A549 (cell line): ENCODE data around the gene RPN2. TPM values are rescaled to one million over a fixed set of nuclear protein-coding genes. Genes with fewer than 3 reads are reported as not detected.

Experiments
- ATAC-seq, 2 experiments: fragments of 200-7000 bp in 1 of 2; fragments of >200 bp in 1 of 2; cut with Nextera tagmentation in 1 of 2; cut with Tn5 transposase in 1 of 2; 3 replicates each; pipeline versions ENCODE4 v1.8.0 to v1.9.1; 2018 to 2020; ENCODE audit warnings: mild to moderate bottlenecking in 1 of 2, moderate library complexity in 1 of 2
- CTCF ChIA-PET: fragments of 300-600 bp; sonication (Branson Sonifier 250); formaldehyde crosslinking; extraction: SDS; loops from one replicate; lab custom pipeline; 2021; ENCODE audit warnings: antibody characterized with exemption, inconsistent platforms; lab: Yijun Ruan, JAX
- POLR2A ChIA-PET: fragments of 350-600 bp; formaldehyde crosslinking; extraction: SDS; loops from one replicate; lab custom pipeline; 2021; ENCODE audit warnings: antibody characterized with exemption, inconsistent platforms; lab: Yijun Ruan, JAX
- DNase-seq, 2 experiments: peaks; one replicate each; pipeline versions ENCODE4 v3.0.0 to v3.0.0-alpha.2; 2011 to 2016; ENCODE audit warnings: low read depth in 1 of 2, low spot score in 1 of 2
- FAIRE-seq: peaks from 2 replicates; lab custom pipeline; 2011; peaks lifted over from hg19 to GRCh38; lab: Jason Lieb, UNC
- H3K27ac ChIP-seq, 2 experiments: fragments of >200 bp; sonication (Bioruptor Twin); formaldehyde crosslinking; 3 replicates each; pipeline ENCODE4 v1.5.1; 2016 to 2017
- H3K4me1 ChIP-seq: fragments of >200 bp; sonication (Bioruptor Twin); formaldehyde crosslinking; 3 replicates; pipeline ENCODE4 v1.6.1; 2016
- H3K4me2 ChIP-seq: fragments of >200 bp; sonication (Bioruptor Twin); formaldehyde crosslinking; 3 replicates; pipeline ENCODE4 v1.6.1; 2016
- H3K4me3 ChIP-seq: fragments of >200 bp; sonication (Bioruptor Twin); formaldehyde crosslinking; 3 replicates; pipeline ENCODE4 v1.5.1; 2016
- H3K9me3 ChIP-seq: fragments of >200 bp; sonication (Bioruptor Twin); formaldehyde crosslinking; 3 replicates; pipeline ENCODE4 v1.6.1; 2016
- CEBPB ChIP-seq, 2 experiments: fragments of >200 bp in 1 of 2; sonication (Bioruptor Twin) in 1 of 2; formaldehyde crosslinking in 1 of 2; IDR thresholded peaks; 2 replicates each; pipeline ENCODE4 v1.6.1; 2012 to 2016
- CHD4 ChIP-seq: fragments of 200-600 bp; sonication (generic); IDR thresholded peaks from 2 replicates; pipeline ENCODE4 v1.6.1; 2016; ENCODE audit warnings: antibody characterized with exemption, mild to moderate bottlenecking, borderline replicate concordance
- EP300 ChIP-seq, 2 experiments: fragments of >200 bp; sonication (Bioruptor Twin); formaldehyde crosslinking; IDR thresholded peaks; 2 replicates in 1 of 2; 3 replicates in 1 of 2; pipeline ENCODE4 v1.6.1; 2016 to 2017
- GATA3 ChIP-seq: IDR thresholded peaks from 2 replicates; pipeline ENCODE4 v1.6.1; 2012; ENCODE audit warnings: borderline replicate concordance
- HOXB13 ChIP-seq: fragments of 250-450 bp; sonication (Bioruptor Pico); IDR thresholded peaks from 2 replicates; pipeline ENCODE4 v1.5.0; 2020; ENCODE audit warnings: low read depth, mild to moderate bottlenecking, moderate library complexity
- JUN ChIP-seq, 2 experiments: fragments of >200 bp; sonication (Bioruptor Twin); formaldehyde crosslinking; IDR thresholded peaks; 2 replicates in 1 of 2; 3 replicates in 1 of 2; pipeline ENCODE4 v1.6.1; 2016 to 2017
- JUNB ChIP-seq: fragments of >200 bp; sonication (Bioruptor Twin); formaldehyde crosslinking; IDR thresholded peaks from 2 replicates; pipeline ENCODE4 v1.6.1; 2016
- POLR2A ChIP-seq: IDR thresholded peaks from 2 replicates; pipeline ENCODE4 v1.6.1; 2012; ENCODE audit warnings: mild to moderate bottlenecking, low read length
- POLR2AphosphoS2 ChIP-seq: conservative IDR thresholded peaks from 2 replicates; pipeline ENCODE4 v1.6.1; 2012; ENCODE audit warnings: low read length, improper control_type of control experiment, inconsistent platforms
- RNF2 ChIP-seq: fragments of 200-600 bp; sonication (generic); IDR thresholded peaks from 2 replicates; pipeline ENCODE4 v1.6.1; 2016; ENCODE audit warnings: low read depth, mild to moderate bottlenecking, antibody characterized with exemption, moderate library complexity, borderline replicate concordance
- SMC3 ChIP-seq: fragments of >200 bp; sonication (Bioruptor Twin); formaldehyde crosslinking; IDR thresholded peaks from 3 replicates; pipeline ENCODE4 v1.6.1; 2018; ENCODE audit warnings: inconsistent platforms
- WGBS: methylation state at CpG from one replicate; pipeline ENCODE4 v1.1.6; 2017; ENCODE audit errors: missing lambda C conversion rate; 5-methylcytosine and 5-hydroxymethylcytosine counted together
- polyA plus RNA-seq, 4 experiments: library from polyadenylated mRNA; depleted of rRNA in 3 of 4; stranded (reverse); fragments of >200 nt; fragmentation: RNase III in 1 of 4; extraction: RNeasy Plus Mini Kit Qiagen cat#74134 plus additional on column Dnase treatment in 1 of 4; gene quantifications; 2 replicates in 3 of 4; 3 replicates in 1 of 4; pipeline ENCODE4 v1.2.3, GENCODE V29; 2011 to 2017
- TF ChIP-seq, protein P1 (sequence below): fragments of >200 bp; sonication (Bioruptor Twin); formaldehyde crosslinking; IDR thresholded peaks from 2 replicates; pipeline ENCODE4 v1.6.1; 2016
- TF ChIP-seq, protein P2 (sequence below): fragments of >200 bp; sonication (Bioruptor Twin); formaldehyde crosslinking; IDR thresholded peaks from 3 replicates; pipeline ENCODE4 v1.5.1; 2016
- TF ChIP-seq, protein P3 (sequence below): fragments of 450-650 bp; IDR thresholded peaks from 2 replicates; pipeline ENCODE4 v1.6.1; 2014; ENCODE audit warnings: antibody characterized with exemption

RPN2 gene
- polyA plus RNA-seq, 2 of the 4 experiments (the other 2 are of a cell fraction), result 282 to 391 TPM

DNA sequence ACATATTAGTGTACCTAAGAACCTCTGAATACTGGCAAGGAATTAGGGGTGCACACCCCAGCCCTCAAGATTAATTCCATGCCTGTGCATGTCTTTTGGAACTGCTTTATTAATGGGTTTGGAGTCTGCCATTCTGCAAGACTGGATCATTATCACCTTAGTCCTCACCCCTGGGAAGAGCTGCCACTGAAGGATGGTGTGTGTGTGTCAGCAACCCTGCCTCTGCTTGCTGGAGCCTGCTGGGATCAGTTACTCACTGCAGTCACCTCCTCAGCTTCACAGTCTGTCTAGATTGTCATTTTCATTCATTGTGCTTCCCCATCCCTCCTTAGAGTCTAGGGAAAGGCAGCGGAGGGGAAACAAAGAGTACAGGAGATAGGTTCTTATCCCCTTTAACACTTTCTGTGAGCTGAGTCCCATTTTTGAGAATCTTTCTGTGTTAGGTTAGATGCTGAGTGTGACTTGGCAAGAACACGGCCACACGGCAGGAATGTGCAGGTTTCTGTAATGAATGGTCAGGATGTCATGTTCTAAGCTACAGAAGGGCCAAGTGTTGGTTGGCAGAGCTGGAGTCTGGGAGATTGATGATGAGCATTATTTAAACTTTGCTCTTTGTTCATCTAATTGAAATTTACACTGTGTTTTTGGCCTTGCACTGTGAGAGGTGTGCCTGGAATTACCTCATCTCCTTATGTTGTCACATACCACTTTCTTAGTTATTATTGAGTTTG lies 61.4 kb downstream of the RPN2 start:
- H3K9me3 ChIP-seq, result no peaks in the 10 kb centered on the region
- FAIRE-seq (no peak), DNase-seq (no peak), ATAC-seq (no peak)
- H3K4me1 ChIP-seq, result no peaks in the 10 kb centered on the region
- no peak overlapping the region for H3K4me3 ChIP-seq
- ChIA-PET POLR2A (no interaction called here), CTCF (interaction anchor here (1.0 to 1.7 kb wide), 4 partner anchors 11 to 294 kb away, joined by 3 to 6 read pairs (median 4); no protein-coding TSS in a partner anchor)
- H3K4me2 ChIP-seq, result no peak overlapping the region
- TF ChIP-seq CEBPB (IDR thresholded peaks at IDR 0.05) (no peak), POLR2AphosphoS2 (no peak), RNF2 (no peak), EP300 (IDR thresholded peaks at IDR 0.05) (no peak), HOXB13 (CRISPR knock-in tag) (no peak)
- TF ChIP-seq, protein P1, sequence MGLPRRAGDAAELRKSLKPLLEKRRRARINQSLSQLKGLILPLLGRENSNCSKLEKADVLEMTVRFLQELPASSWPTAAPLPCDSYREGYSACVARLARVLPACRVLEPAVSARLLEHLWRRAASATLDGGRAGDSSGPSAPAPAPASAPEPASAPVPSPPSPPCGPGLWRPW, result no peak
- H3K27ac ChIP-seq, result no peak overlapping the region
- WGBS, result 90% methylated on average over 3 of the region's 3 CpGs

DNA sequence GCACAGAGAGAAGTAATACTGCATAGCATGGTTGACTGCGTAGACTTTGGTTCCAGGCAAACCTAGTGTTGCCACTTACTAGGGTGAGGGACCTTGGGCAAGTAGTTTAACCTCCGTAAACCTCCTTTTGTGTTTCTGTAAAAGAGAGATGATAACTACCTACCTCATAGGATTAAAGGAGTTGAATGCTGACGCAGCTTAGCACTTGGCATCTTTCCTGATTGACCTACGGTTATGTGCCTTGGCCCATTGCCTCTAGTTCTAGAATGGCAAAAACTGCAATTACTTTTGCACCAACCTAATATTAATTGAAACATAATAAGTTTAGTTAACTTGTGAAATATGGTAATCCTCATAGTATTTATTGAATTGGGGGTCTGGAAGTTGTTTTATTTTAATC lies 63.4 kb downstream of the RPN2 start:
- H3K4me3 ChIP-seq, result no peak overlapping the region
- DNase-seq, result no peak
- H3K9me3 ChIP-seq, result no peaks in the 10 kb centered on the region
- 94% methylated on average over 4 of the region's 4 CpGs for WGBS
- H3K4me2 ChIP-seq, result no peak overlapping the region
- H3K4me1 ChIP-seq, result no peaks in the 10 kb centered on the region
- TF ChIP-seq SMC3 (no peak), GATA3 (no peak), POLR2A (no peak), JUN (IDR thresholded peaks at IDR 0.05) (no peak), CHD4 (no peak)
- TF ChIP-seq, protein P2, sequence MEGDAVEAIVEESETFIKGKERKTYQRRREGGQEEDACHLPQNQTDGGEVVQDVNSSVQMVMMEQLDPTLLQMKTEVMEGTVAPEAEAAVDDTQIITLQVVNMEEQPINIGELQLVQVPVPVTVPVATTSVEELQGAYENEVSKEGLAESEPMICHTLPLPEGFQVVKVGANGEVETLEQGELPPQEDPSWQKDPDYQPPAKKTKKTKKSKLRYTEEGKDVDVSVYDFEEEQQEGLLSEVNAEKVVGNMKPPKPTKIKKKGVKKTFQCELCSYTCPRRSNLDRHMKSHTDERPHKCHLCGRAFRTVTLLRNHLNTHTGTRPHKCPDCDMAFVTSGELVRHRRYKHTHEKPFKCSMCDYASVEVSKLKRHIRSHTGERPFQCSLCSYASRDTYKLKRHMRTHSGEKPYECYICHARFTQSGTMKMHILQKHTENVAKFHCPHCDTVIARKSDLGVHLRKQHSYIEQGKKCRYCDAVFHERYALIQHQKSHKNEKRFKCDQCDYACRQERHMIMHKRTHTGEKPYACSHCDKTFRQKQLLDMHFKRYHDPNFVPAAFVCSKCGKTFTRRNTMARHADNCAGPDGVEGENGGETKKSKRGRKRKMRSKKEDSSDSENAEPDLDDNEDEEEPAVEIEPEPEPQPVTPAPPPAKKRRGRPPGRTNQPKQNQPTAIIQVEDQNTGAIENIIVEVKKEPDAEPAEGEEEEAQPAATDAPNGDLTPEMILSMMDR, result no peak
- TF ChIP-seq, protein P1, result no peak
- TF ChIP-seq, protein P3, sequence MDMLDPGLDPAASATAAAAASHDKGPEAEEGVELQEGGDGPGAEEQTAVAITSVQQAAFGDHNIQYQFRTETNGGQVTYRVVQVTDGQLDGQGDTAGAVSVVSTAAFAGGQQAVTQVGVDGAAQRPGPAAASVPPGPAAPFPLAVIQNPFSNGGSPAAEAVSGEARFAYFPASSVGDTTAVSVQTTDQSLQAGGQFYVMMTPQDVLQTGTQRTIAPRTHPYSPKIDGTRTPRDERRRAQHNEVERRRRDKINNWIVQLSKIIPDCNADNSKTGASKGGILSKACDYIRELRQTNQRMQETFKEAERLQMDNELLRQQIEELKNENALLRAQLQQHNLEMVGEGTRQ, result no peak
- POLR2A ChIA-PET, result no interaction called here
- CTCF ChIA-PET, result interaction anchor here (1.5 kb wide), 1 partner anchor 47 kb away, joined by 4 read pairs; no protein-coding TSS in a partner anchor
- ATAC-seq, result no peak
- no peak for FAIRE-seq
- H3K27ac ChIP-seq, result no peak overlapping the region

DNA sequence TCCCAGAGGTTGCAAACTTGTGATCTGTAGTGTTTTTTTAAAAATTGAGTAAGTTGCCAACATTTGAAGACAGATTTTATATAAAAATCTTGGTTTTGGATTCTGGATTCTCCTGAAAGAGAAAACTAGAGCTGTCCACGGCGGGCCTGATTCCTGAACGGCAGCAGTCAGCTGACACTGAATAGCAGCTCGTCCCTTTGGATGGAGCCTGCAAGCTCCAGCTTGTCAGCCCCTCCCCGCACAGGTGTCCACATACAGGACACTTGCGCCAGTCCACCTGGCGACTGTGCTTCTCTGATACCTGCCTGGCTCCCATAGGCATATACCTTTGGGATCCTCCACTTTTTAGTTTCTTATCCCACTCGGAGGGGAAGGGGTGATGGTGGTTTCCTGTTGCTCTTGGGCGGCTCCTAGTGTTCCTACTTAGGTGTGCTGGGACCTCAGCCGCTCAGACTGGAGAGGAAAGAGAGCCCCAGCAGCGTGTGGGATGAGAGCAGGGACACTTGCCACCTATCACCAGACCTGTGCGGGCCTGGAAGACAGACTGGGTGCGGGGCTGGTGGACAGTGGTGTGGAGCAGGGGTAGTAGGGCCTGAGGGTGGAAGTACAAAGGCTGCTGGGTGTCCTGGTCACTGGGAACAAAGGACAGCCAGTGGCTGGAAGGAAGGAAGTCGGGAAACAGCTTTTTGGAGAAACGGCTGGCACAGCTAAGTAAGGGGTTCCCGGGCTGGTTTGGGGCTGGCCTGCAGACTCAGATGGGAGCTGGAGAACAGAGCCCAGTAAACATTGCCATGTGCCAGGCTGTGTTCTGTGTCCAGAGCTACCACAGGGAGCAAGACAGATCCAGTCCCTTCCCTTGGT lies 64.2 kb downstream of the RPN2 start:
- no peak for TF ChIP-seq JUNB
- 0 out of 2 replicates have a peak, but pooled peaks have one; percentile 61 for TF ChIP-seq POLR2AphosphoS2
- ATAC-seq, result peak in 1 of 2 experiments; percentile 60; a peak in 3 of 6 replicates
- POLR2A ChIA-PET, result no interaction called here

More for the DNA sequence above, 64.2 kb downstream of the RPN2 start:
- WGBS, result 88% methylated on average over 16 of the region's 16 CpGs
- Histone ChIP-seq H3K9me3 (no peaks in the 10 kb centered on the region), H3K27ac (no peak overlapping the region), H3K4me2 (no peak overlapping the region), H3K4me1 (no peaks in the 10 kb centered on the region), H3K4me3 (no peak overlapping the region)
- CTCF ChIA-PET, result interaction anchor here (1.6 to 2.2 kb wide), 4 partner anchors 9 to 323 kb away, joined by 3 to 8 read pairs (median 5); no protein-coding TSS in a partner anchor
- DNase-seq (peak in 1 of 2 experiments; percentile 10), FAIRE-seq (no peak)
